MG63 (cell line): Measurements from ENCODE around the gene ITPR3. TPM values are rescaled to one million over a fixed set of nuclear protein-coding genes. Genes with fewer than 3 reads are reported as not detected.

ENCODE experiments used
- DNase-seq: peaks from one replicate; pipeline ENCODE4 v3.0.0-alpha.2; 2020
- H3K27me3 ChIP-seq: fragments of 250-450 bp; sonication (Bioruptor Pico); 2 replicates; pipeline ENCODE4 v1.5.1; 2020; ENCODE audit warnings: mild to moderate bottlenecking, moderate library complexity
- H3K36me3 ChIP-seq: fragments of 250-450 bp; sonication (Bioruptor Pico); 2 replicates; pipeline ENCODE4 v1.5.1; 2020; ENCODE audit warnings: mild to moderate bottlenecking, moderate library complexity
- H3K4me3 ChIP-seq: fragments of 250-450 bp; sonication (Bioruptor Pico); 2 replicates; pipeline ENCODE4 v1.5.1; 2020; ENCODE audit warnings: mild to moderate bottlenecking, moderate library complexity
- H3K9me3 ChIP-seq: fragments of 250-450 bp; sonication (Bioruptor Pico); 2 replicates; pipeline ENCODE4 v1.5.1; 2020; ENCODE audit warnings: mild to moderate bottlenecking, moderate library complexity
- total RNA-seq: library from RNA; depleted of rRNA; stranded (reverse); fragments of >200 nt; shearing (Covaris generic); gene quantifications from 2 replicates; pipeline ENCODE4 v1.2.3, GENCODE V29; 2014; ENCODE audit warnings: low replicate concordance

The ITPR3 gene
- total RNA-seq, 1 experiment from 2014 or later: 14.5 TPM

GRCh38 chr6:33694401-33694931 lies 73.3 kb downstream of the ITPR3 start:
- no peak overlapping the region for H3K4me3 ChIP-seq
- no peaks in the 10 kb centered on the region for H3K27me3 ChIP-seq
- H3K9me3 ChIP-seq: no peaks in the 10 kb centered on the region
- DNase-seq: no peak
- peaks cover 31% of the 10 kb centered on the region for H3K36me3 ChIP-seq

GRCh38 chr6:33694977-33695376 lies 73.9 kb downstream of the ITPR3 start:
- H3K36me3 ChIP-seq: peaks cover 33% of the 10 kb centered on the region
- no peaks in the 10 kb centered on the region for H3K27me3 ChIP-seq
- no peaks in the 10 kb centered on the region for H3K9me3 ChIP-seq
- peak; percentile 18 for DNase-seq
- H3K4me3 ChIP-seq: no peak overlapping the region

DNA sequence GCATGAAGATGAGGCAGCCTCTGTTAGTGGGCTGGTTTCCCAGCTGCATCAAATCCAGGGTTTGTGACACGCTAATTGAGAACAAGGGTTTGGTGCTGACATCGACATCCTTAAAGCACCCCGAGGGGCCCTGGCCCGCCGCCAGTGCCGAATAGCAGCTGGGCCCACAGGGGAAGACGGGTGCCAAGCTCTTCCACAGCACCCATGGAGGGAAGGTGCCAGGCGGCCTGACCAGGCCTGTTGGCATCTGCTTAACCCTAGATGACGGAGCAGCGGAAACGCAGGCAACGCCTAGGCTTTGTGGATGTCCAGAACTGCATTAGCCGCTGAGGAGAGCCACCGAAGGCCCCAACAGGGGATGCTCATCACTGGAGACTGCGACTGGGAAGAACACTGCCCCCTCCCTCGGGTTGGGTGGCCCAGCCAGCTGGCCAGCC lies 74.3 kb downstream of the ITPR3 start:
- DNase-seq: peak; percentile 91
- Histone ChIP-seq H3K4me3 (no peak overlapping the region), H3K27me3 (no peaks in the 10 kb centered on the region), H3K9me3 (no peaks in the 10 kb centered on the region), H3K36me3 (peaks cover 38% of the 10 kb centered on the region)

GRCh38 chr6:33696076-33696475 lies 75.0 kb downstream of the ITPR3 start:
- Histone ChIP-seq H3K4me3 (no peak overlapping the region), H3K9me3 (no peaks in the 10 kb centered on the region), H3K27me3 (no peaks in the 10 kb centered on the region), H3K36me3 (peaks cover 40% of the 10 kb centered on the region)
- no peak for DNase-seq

- Histone ChIP-seq H3K27me3 (no peaks in the 10 kb centered on the region), H3K9me3 (no peaks in the 10 kb centered on the region), H3K4me3 (no peak overlapping the region), H3K36me3 (peaks cover 40% of the 10 kb centered on the region)
- DNase-seq: peak; percentile 88
Measured at GRCh38 chr6:33696548-33697518, 75.7 kb downstream of the ITPR3 start.

GRCh38 chr6:33697845-33698244 lies 76.7 kb downstream of the ITPR3 start:
- H3K4me3 ChIP-seq: no peak overlapping the region
- peaks cover 40% of the 10 kb centered on the region for H3K36me3 ChIP-seq
- no peak for DNase-seq
- H3K27me3 ChIP-seq: no peaks in the 10 kb centered on the region
- H3K9me3 ChIP-seq: no peaks in the 10 kb centered on the region

- Histone ChIP-seq H3K4me3 (no peak overlapping the region), H3K9me3 (no peaks in the 10 kb centered on the region), H3K36me3 (peaks cover 35% of the 10 kb centered on the region), H3K27me3 (no peaks in the 10 kb centered on the region)
- no peak for DNase-seq
Measured at GRCh38 chr6:33698494-33698893, 77.4 kb downstream of the ITPR3 start.

DNA sequence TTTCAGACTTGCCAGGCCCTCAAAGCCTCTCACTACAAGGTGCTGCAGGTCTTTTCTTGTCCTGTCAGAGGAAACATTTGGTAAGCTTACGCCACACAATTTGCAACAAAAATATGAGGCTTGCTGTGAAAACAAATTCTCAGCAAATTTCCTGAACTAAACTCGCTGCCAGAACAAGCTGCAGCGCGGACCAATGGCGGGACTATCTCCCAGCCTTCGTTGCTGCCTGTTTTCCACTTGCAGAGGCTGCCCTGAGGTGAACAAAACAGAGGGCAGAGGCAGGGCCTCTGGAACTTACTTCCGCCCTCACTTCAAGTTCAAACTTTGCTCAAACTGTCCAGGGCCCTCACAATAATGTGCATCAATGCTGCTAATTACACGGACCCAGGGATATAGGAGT lies 78.0 kb downstream of the ITPR3 start:
- Histone ChIP-seq H3K36me3 (peaks cover 29% of the 10 kb centered on the region), H3K4me3 (no peak overlapping the region), H3K9me3 (no peaks in the 10 kb centered on the region), H3K27me3 (no peaks in the 10 kb centered on the region)
- DNase-seq: no peak

DNA sequence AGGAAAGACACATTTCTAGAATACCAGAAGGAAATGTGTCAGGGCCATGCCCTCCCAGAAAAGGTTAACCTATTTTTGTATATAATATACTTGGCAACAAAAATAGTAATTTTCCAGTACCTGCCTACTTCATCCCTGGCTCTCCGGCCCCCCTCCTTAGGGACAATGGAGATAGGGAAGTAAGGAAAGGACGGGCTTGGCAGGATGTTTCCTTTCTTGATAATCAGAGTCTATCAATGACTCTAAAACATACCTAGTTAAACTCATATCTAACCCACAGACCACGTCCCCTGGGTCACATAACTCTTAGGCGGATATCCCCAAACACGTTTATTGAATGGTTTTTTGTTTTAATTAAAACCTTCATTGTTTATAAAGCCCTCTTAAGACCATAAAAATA lies 78.6 kb downstream of the ITPR3 start:
- H3K4me3 ChIP-seq: no peak overlapping the region
- H3K36me3 ChIP-seq: peaks cover 29% of the 10 kb centered on the region
- no peaks in the 10 kb centered on the region for H3K9me3 ChIP-seq
- no peaks in the 10 kb centered on the region for H3K27me3 ChIP-seq
- DNase-seq: no peak

DNA sequence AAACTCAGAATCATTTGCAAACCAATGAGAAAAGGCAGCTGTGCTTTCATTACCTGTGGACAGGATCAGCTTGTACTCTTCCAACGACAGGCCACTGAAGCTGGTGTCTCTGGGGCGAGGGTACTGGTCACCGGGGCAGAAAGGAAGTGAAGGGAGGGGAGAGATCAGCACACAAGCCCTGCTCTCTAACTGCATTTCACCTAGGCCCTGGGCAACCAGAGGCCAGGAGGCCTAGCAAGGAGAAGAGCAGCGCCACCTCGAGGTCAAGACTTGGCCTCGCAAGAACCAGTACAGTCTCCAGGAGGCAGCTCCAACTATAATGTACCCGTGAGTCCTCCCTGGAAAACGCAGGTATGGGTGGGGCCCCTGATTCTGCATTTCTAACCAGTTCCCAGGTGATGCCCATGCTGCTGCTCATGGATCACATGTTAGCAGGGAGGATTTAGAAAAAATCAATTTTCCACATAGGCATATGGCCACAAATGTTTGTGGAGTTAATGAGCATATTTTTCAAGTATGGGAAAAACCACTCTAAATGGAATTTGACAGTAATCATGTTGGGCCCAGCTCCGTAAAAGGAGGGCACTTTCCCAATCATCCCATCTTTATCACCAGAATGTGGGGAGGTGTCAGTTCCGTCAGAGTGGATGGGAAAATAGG lies 79.4 kb downstream of the ITPR3 start:
- Histone ChIP-seq H3K4me3 (no peak overlapping the region), H3K36me3 (peaks cover 29% of the 10 kb centered on the region), H3K27me3 (no peaks in the 10 kb centered on the region), H3K9me3 (no peaks in the 10 kb centered on the region)
- DNase-seq: peak; percentile 26

GRCh38 chr6:33702345-33702977 lies 81.3 kb downstream of the ITPR3 start:
- Histone ChIP-seq H3K36me3 (peaks cover 17% of the 10 kb centered on the region), H3K4me3 (no peak overlapping the region), H3K9me3 (no peaks in the 10 kb centered on the region), H3K27me3 (no peaks in the 10 kb centered on the region)
- DNase-seq: peak; percentile 56

DNA sequence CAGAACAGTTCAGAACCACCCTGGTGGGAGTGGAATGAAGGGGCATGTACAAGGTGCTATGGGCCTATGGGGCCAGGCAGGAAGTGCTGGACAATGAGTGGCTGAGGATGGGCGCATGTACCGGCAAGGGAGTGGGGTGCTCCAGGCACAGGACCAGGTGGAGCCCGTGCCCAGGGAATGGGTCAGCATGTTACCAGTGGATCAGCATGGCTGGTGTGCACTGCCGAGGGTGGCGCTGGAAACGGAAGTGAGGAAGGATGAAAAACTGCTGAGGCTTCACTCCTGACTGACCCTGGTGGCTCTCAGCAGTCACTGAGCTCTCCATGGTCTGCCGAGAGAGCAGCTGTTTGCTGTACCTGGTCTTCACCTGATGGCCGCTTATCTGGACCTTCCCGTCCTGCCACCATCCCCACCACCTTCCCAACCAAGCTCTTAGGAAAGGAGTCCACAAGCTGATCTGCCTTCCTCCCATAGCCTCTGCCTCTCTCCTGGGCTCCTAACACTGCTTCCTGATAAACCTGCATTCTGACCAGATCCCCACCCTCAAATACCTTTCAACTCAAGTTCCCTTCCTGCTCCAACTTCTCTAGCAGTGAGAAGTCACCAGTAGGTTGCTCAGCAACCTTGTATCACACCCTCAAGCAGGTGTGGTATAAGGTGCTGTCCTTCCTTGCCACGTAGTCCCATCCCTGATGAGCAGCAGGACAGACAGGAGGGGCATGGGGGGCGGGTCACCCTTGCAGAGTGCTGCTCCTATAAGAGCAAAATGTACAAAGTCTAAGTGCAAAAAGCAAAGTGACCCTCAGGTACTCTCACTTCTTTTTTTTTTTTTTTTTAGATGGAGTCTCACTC lies 83.3 kb downstream of the ITPR3 start:
- no peaks in the 10 kb centered on the region for H3K9me3 ChIP-seq
- H3K36me3 ChIP-seq: peaks cover 13% of the 10 kb centered on the region
- H3K4me3 ChIP-seq: no peak overlapping the region
- DNase-seq: no peak
- H3K27me3 ChIP-seq: no peaks in the 10 kb centered on the region

DNA sequence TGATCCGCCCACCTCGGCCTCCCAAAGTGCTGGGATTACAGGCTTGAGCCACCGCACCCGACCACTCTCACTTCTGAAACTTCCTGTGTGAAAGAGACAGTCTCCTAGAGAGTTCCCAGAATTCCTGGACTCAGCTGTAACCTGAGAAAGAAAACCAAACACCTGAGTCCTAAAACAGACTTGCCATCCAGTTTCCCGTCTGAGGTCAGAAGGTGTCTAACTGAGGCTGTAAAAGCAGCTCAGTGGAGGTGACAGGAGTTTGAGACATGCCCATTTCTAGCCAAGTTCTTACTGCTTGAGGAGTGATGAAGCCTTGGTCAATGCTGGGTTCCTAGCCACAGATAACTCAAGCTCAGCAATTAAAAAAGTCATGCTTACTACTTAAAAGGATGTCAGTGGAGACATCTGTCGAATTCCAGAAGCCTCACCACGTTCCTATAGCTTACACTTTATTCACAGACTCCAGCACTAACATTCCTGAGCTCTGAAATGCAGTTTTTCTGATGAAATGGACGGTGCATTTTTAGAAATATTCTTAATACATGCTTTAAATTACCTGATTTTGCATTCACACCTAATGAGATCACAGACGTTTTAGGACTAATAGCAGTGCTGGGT lies 84.3 kb downstream of the ITPR3 start:
- no peak for DNase-seq
- H3K9me3 ChIP-seq: no peaks in the 10 kb centered on the region

DNA sequence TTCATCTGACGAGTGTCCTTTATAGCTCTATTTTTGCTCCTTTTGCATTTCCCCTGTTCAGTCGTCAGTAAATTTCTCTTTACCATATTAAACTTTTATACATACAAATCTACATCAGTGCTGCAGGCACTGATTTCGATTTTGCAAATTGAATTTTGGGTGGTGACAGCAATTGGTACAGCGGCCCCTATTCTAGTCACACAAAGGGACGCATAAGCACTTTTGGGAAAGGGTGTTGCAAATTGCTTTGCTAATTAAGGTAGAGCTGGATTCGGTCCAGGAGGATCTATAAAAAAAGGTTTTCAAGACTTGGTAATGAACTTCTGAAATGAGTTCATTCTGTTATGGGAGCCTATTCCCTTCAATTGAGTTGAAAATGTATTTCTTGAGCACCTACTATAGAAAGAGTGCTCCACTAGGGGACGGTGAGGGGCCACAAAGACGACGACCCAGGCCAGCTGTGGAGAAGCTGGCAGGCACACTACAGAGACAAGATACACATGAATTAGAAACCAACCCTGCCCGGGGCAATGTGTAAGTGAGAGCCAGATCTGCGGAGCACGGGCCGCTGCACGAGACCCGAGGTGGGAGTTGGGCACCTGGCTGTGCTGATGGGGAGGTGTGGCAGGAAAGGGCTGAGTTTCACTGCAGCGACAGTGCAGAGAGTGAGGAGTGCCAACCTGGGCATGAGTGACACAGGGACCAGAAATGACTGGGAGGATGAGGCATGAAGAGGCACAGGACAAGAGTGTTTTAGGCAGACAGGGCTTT lies 85.0 kb downstream of the ITPR3 start:
- DNase-seq: no peak
- no peaks in the 10 kb centered on the region for H3K9me3 ChIP-seq
- H3K36me3 ChIP-seq: peaks cover 8% of the 10 kb centered on the region
- no peak overlapping the region for H3K4me3 ChIP-seq
- H3K27me3 ChIP-seq: no peaks in the 10 kb centered on the region

More for the DNA sequence above, 84.3 kb downstream of the ITPR3 start:
- H3K4me3 ChIP-seq: no peak overlapping the region
- peaks cover 10% of the 10 kb centered on the region for H3K36me3 ChIP-seq
- H3K27me3 ChIP-seq: no peaks in the 10 kb centered on the region

GRCh38 chr6:33707771-33708170 lies 86.6 kb downstream of the ITPR3 start:
- Histone ChIP-seq H3K9me3 (no peaks in the 10 kb centered on the region), H3K36me3 (peaks cover 8% of the 10 kb centered on the region), H3K27me3 (no peaks in the 10 kb centered on the region), H3K4me3 (no peak overlapping the region)
- DNase-seq: no peak
